GM12875 (cell line): ENCODE measurements around the gene ACSS1.

Experiments
- H3K4me3 ChIP-seq: one replicate; pipeline ENCODE4 v1.5.1; 2011; ENCODE audit warnings: low read depth, low read length, control low read depth
- TF ChIP-seq, protein P1 (sequence below): IDR thresholded peaks from 2 replicates; pipeline ENCODE4 v1.5.1; 2011; ENCODE audit warnings: low read depth, mild to moderate bottlenecking, control low read depth, inconsistent platforms, low read length, moderate library complexity, borderline replicate concordance; ENCODE audit not compliant: insufficient read depth

Gene ACSS1

DNA sequence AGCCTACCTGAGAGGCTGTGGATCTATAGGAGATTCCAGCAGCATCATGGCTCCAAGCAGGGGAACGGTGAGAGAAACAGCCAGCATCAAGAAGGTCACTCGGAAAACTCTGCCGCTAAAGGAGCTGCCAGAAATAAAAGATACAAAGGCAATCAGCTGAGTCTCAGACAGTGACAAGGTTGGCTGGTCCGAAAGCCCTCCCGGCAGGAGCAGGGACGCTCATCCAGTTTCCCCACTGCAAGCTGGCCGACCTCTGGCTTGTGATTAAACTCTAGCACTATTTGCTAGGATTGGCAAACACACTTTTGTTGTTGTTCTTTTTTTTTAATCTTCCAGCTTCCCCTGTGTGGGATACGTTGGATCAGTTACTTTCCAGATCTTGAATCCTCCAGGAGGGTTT lies 74.0 kb downstream of the ACSS1 start:
- no peak overlapping the region for H3K4me3 ChIP-seq
- TF ChIP-seq, protein P1, sequence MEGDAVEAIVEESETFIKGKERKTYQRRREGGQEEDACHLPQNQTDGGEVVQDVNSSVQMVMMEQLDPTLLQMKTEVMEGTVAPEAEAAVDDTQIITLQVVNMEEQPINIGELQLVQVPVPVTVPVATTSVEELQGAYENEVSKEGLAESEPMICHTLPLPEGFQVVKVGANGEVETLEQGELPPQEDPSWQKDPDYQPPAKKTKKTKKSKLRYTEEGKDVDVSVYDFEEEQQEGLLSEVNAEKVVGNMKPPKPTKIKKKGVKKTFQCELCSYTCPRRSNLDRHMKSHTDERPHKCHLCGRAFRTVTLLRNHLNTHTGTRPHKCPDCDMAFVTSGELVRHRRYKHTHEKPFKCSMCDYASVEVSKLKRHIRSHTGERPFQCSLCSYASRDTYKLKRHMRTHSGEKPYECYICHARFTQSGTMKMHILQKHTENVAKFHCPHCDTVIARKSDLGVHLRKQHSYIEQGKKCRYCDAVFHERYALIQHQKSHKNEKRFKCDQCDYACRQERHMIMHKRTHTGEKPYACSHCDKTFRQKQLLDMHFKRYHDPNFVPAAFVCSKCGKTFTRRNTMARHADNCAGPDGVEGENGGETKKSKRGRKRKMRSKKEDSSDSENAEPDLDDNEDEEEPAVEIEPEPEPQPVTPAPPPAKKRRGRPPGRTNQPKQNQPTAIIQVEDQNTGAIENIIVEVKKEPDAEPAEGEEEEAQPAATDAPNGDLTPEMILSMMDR: no peak

DNA sequence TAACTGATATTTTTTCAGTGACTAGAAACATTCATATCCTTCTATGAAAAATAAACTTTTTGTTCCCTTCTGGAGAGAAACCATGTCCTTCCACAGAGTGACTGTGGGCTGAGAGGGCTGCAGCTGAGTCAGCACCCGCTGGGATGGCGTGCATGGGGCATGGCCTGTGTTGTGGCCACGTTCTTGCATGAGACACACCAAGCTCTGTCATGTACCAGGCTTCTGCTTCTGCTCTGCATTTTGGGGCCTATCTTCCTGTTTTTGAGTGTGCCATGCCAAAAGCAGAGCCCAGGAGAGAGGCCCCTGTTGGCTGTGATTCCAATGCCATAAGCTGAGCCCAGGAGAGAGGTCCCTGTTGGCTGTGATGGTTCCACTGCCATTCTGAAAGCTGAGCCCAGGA lies 76.1 kb downstream of the ACSS1 start:
- no peak overlapping the region for H3K4me3 ChIP-seq
- TF ChIP-seq, protein P1: no peak

DNA sequence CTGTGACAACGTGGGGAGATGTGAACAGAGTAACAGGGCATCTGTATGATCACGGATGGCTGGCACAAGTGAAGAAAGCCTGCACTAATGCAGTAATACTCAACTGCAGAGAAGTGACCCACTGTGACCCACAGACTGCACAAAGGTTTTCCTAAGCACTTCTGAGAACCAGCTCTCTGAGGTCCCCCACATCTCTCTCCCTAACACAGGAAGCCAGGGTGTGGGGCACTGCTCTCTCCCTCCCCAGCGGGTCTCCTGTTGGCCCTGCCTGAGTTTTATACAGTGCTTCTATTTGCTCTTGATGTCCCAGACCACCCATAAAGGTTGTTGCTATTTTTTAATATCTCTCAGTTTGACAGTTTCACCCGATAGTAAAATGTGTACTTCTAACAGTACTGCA lies 76.7 kb downstream of the ACSS1 start:
- TF ChIP-seq, protein P1: no peak
- H3K4me3 ChIP-seq: no peak overlapping the region

DNA sequence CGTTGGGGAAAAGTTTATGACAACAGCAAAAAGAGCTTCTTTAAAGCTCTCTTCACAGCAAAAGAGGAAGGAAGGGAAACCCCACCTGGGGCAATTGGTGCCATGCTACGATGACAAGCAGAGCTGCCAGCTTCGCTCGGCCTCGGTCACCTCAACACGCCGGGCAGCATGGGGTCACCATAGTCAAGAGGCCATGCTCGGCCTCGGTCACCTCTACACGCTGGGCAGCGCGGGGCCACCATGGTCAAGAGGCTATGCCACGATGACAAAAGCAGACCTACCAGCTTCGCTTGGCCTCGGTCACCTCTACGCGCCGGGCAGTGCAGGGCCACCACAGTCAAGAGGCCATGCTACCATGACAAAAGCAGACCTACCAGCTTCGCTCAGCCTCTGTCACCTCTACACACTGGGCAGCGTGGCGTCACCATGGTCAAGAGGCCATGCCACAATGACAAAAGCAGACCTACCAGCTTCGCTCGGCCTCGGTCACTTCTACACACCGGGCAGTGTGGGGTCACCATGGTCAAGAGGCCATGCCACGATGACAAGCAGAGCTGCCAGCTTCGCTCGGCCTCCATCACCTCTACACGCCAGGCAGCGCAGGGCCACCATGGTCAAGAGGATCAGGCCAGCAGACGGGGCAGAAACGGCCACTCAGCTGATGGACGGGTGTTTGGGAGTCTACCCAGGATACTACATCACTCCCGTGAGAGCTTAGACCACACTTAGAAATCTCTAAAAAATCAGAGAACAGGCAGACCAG lies 77.5 kb downstream of the ACSS1 start:
- TF ChIP-seq, protein P1: no peak
- no peak overlapping the region for H3K4me3 ChIP-seq

DNA sequence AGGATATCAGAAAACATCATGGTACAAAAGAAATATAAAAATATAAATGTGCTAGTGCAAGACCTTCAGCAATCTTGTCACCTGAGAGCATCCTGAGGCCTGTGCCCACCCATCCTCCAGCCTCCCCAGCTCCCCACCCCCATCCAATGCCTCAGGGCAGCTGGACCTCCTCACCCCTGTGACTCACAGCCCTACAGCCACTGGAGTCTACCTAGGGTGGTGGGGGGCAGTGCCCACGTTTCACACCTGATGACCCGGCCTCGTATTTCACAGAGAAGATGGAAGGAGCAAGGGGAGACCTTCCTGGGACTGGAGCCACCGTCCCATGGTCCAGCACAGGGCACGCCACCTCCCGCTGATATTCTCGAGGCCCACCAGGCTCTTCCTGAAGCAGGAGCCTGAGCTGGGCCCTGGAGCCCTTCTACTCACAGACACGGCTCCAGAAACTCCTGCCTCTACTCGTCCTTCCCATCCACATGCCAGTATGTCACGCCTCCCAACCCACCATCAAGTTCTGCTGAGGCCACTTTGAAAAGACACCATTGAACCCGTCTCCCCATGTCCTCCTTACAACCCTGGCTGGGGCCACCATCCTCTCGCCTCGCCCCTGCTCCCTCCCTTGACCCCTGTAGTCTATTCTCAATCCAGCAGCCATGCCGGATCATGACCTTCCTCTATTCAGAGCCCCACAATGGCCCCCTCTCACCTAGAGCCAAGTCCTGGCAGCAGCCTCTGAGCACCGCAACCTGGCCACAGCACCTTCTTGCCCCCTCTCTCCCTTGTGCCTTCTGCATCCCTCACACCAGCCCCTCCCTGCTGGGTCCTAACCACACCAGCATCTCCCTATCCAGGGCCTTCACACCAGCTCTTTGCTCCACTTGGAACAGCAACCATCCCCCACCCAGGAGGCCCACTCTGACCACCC lies 78.6 kb downstream of the ACSS1 start:
- no peak overlapping the region for H3K4me3 ChIP-seq
- TF ChIP-seq, protein P1: no peak

DNA sequence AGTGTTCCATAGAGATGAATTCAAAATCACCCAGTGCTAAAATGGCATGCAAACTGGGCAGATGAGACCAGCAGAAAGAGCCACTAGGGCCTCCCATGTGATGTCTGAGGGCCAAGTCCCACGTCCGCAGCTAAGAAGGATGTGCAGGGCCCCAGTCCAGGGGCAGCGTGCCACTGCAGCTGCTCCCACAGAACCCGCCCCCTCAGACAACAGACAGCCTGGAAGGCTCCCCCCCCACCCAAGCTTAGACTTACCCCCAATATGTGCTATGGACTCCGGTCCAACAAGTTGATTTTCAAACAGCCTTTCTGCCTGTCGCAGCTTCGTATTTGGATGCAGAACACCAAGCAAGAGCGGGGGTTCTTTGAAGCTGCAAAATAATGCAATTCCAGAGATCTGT lies 79.4 kb downstream of the ACSS1 start:
- H3K4me3 ChIP-seq: no peak overlapping the region
- TF ChIP-seq, protein P1: no peak
